B cell (primary cell): ENCODE data around the gene TET1.

ENCODE experiments used
- EZH2 ChIP-seq: IDR thresholded peaks from 2 replicates; pipeline ENCODE4 v1.6.1; 2012; ENCODE audit warnings: borderline replicate concordance, low read depth, mild to moderate bottlenecking, moderate library complexity, low read length; ENCODE audit not compliant: insufficient read depth, poor library complexity, severe bottlenecking
- TF ChIP-seq, protein P1 (sequence below): fragments of 200-600 bp; IDR thresholded peaks from one replicate; pipeline ENCODE4 v1.8.0; 2022; ENCODE audit warnings: antibody characterized with exemption, mild to moderate bottlenecking

DNA sequence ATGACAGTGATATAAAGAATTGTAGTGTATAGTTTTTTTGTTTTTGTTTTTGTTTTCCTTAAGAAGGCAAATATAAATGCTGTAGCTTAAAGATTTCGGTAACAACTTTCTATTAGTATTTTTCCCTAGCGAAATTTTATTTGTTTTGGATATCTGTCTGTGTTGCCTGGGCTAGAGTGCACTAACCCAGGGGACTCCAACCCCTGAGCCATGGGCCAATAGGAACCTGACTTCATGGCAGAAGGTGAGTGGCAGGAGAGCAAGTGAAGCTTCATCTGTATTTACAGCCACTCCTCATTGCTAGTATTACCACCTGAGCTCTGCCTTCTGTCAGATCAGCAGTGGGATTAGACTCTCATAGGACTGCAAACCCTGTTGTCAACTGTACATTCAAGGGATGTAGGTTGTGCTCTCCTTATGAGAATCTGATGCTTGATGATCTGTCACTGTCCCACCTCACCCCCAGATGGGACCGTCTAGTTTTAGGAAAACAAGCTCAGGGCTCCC lies 95.5 kb downstream of the TET1 start:
- TF ChIP-seq EZH2, result no peak
- TF ChIP-seq, protein P1, sequence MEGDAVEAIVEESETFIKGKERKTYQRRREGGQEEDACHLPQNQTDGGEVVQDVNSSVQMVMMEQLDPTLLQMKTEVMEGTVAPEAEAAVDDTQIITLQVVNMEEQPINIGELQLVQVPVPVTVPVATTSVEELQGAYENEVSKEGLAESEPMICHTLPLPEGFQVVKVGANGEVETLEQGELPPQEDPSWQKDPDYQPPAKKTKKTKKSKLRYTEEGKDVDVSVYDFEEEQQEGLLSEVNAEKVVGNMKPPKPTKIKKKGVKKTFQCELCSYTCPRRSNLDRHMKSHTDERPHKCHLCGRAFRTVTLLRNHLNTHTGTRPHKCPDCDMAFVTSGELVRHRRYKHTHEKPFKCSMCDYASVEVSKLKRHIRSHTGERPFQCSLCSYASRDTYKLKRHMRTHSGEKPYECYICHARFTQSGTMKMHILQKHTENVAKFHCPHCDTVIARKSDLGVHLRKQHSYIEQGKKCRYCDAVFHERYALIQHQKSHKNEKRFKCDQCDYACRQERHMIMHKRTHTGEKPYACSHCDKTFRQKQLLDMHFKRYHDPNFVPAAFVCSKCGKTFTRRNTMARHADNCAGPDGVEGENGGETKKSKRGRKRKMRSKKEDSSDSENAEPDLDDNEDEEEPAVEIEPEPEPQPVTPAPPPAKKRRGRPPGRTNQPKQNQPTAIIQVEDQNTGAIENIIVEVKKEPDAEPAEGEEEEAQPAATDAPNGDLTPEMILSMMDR, result no peak
